Activated gamma-delta T cell treated with Interleukin-2 at 50 U/mL for 16 hours (primary cell): ENCODE measurements around the gene DCC.

Experiments used
- DNase-seq: peaks from one replicate; pipeline ENCODE4 v3.0.0-alpha.2; 2020

DCC gene

GRCh38 chr18:53254265-53254664 is 914.3 kb downstream of the DCC start:
- DNase-seq: no peak

- no peak for DNase-seq
These were observed 921.2 kb downstream of the DCC start for GRCh38 chr18:53261241-53261640.

GRCh38 chr18:53266850-53267249 is 926.9 kb downstream of the DCC start:
- no peak for DNase-seq

GRCh38 chr18:53268455-53268854 is 928.5 kb downstream of the DCC start:
- DNase-seq: no peak

- DNase-seq: no peak
These were observed 941.4 kb downstream of the DCC start for GRCh38 chr18:53281406-53281805.

- DNase-seq: no peak
These were observed 943.7 kb downstream of the DCC start for GRCh38 chr18:53283708-53284107.

GRCh38 chr18:53305461-53305860 is 965.5 kb downstream of the DCC start:
- no peak for DNase-seq

- DNase-seq: no peak
These were observed 979.6 kb downstream of the DCC start for GRCh38 chr18:53319628-53320027.

GRCh38 chr18:53322163-53322562 is 982.2 kb downstream of the DCC start:
- DNase-seq: no peak

GRCh38 chr18:53324353-53324752 is 984.4 kb downstream of the DCC start:
- no peak for DNase-seq

- no peak for DNase-seq
These were observed 1020.8 kb downstream of the DCC start for GRCh38 chr18:53360501-53361443.

GRCh38 chr18:53375621-53376020 is 1035.6 kb downstream of the DCC start:
- DNase-seq: no peak

- DNase-seq: no peak
These were observed 1040.2 kb downstream of the DCC start for GRCh38 chr18:53380063-53380639.

- DNase-seq: no peak
These were observed 1042.9 kb downstream of the DCC start for GRCh38 chr18:53382870-53383269.

- no peak for DNase-seq
These were observed 1045.9 kb downstream of the DCC start for GRCh38 chr18:53385889-53386288.

- no peak for DNase-seq
These were observed 1047.6 kb downstream of the DCC start for GRCh38 chr18:53387581-53387980.

GRCh38 chr18:53402670-53403069 is 1062.7 kb downstream of the DCC start:
- no peak for DNase-seq

GRCh38 chr18:53408271-53408670 is 1068.3 kb downstream of the DCC start:
- no peak for DNase-seq

- no peak for DNase-seq
These were observed 1071.5 kb downstream of the DCC start for GRCh38 chr18:53411511-53411910.

- no peak for DNase-seq
These were observed 1077.0 kb downstream of the DCC start for GRCh38 chr18:53417003-53417402.

- no peak for DNase-seq
These were observed 1081.9 kb downstream of the DCC start for GRCh38 chr18:53421869-53422268.

GRCh38 chr18:53422896-53423295 is 1082.9 kb downstream of the DCC start:
- DNase-seq: no peak

- no peak for DNase-seq
These were observed 1086.7 kb downstream of the DCC start for GRCh38 chr18:53426666-53427184.

GRCh38 chr18:53441761-53442414 is 1101.9 kb downstream of the DCC start:
- no peak for DNase-seq
